Activated CD8-positive, alpha-beta T cell treated with anti-CD3 and anti-CD28 coated beads, Interleukin-2, amount 10 ng/mL, durations not matched to agents 7 days and 5 days (primary cell): ENCODE measurements around the gene SLC41A2. TPM values are rescaled to one million over a fixed set of nuclear protein-coding genes. Genes with fewer than 3 reads are reported as not detected.
"Not testable (repeated sequence)": the region's sequence is repeated elsewhere in the genome, so short reads cannot be mapped to it uniquely, and the experiment has no call there.

Source experiments
- ATAC-seq: fragments of 150-1000 bp; cut with Tn5 transposase; one replicate; pipeline ENCODE4 v1.10.0; 2021; ENCODE audit warnings: moderate library complexity
- CTCF ChIA-PET: fragments of 350-600 bp; sonication (Branson Sonifier 250); formaldehyde crosslinking; loops from one replicate; lab custom pipeline; 2021; ENCODE audit warnings: antibody characterized with exemption; lab: Charles Lee
- POLR2A ChIA-PET: fragments of 350-600 bp; sonication (Branson Sonifier 250); formaldehyde crosslinking; loops from one replicate; lab custom pipeline; 2021; ENCODE audit warnings: antibody characterized with exemption; lab: Charles Lee
- DNase-seq: peaks from one replicate; pipeline ENCODE4 v3.0.0-alpha.2; 2020
- H3K27ac Mint-ChIP-seq: one replicate; pipeline ENCODE4 v1.8.0; 2021; ENCODE audit warnings: mild to moderate bottlenecking, mixed read lengths
- H3K27me3 Mint-ChIP-seq: one replicate; pipeline ENCODE4 v1.8.0; 2021; ENCODE audit warnings: low read depth, mixed read lengths
- H3K36me3 Mint-ChIP-seq: one replicate; pipeline ENCODE4 v1.8.0; 2021; ENCODE audit warnings: low read depth, mixed read lengths
- H3K4me1 Mint-ChIP-seq: one replicate; pipeline ENCODE4 v1.8.0; 2021; ENCODE audit warnings: low read depth, mixed read lengths
- H3K4me3 Mint-ChIP-seq: one replicate; pipeline ENCODE4 v1.8.0; 2021; ENCODE audit warnings: mild to moderate bottlenecking, mixed read lengths
- H3K9me3 Mint-ChIP-seq: one replicate; pipeline ENCODE4 v1.8.0; 2022; ENCODE audit warnings: mixed read lengths; ENCODE audit not compliant: insufficient read depth
- total RNA-seq, 2 experiments: library from RNA; stranded (reverse); gene quantifications; one replicate each; pipeline ENCODE4 v1.2.3, GENCODE V29; 2021

The SLC41A2 gene
- total RNA-seq, 2 experiments from 2014 or later = 2.0 to 2.9 TPM

DNA sequence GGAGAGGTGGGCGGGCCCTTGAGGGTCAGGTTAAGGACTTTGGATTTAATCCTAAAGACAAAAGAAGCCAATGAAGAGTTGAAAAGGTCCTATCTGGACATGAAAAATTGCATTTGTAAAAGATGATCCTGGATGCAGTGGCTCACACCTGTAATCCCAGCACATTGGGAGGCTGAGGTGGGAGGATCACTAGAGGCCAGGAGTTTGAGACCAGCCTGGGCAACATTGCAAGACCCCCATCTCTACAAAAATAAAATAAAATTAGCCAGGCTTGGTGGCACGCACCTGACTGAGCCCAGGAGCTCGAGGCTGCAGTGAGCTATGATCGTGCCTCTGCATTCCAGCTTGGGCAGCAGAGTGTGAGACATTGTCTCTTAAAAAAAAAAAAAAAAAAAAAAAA, 2.4 kb upstream of the SLC41A2 start:
- peaks cover 57% of the 10 kb centered on the region for H3K27me3 Mint-ChIP-seq
- CTCF ChIA-PET = interaction anchor here (0.6 to 3.7 kb wide), 2 partner anchors 579 to 1324 kb away, joined by 3 to 15 read pairs; no protein-coding TSS in a partner anchor
- POLR2A ChIA-PET = interaction anchor here (1.0 kb wide), 1 partner anchor 8 kb away, joined by 3 read pairs; no protein-coding TSS in a partner anchor

DNA sequence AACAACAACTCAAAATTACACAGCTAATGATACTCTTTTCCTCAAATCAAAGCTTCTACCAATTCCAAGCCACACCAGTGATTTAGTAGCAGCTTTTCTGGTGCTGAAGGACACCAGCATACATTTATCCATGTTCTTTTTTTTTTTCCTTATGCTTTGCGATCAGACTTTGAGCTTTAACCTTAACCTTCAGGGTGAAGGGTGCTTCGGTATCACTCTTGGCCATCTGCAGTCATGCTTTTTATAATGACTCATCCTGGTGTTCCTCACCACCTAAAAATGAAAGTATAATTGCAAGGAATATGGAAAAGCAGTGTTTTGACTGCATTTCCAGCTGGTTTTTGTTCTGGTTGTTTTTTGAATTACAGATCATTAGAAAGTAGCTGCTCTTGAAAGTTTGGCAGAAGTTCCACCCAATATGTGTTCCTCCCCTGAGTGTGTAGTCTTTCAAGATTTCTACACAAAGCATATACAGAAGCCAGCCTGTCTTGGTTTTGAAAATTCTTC, 1.3 kb upstream of the SLC41A2 start:
- Mint-ChIP-seq H3K27me3 (peaks cover 52% of the 10 kb centered on the region), H3K4me3 (peak overlapping the region; percentile 88), H3K9me3 (no peaks in the 10 kb centered on the region), H3K27ac (no peak overlapping the region), H3K4me1 (peaks cover 19% of the 10 kb centered on the region), H3K36me3 (no peaks in the 10 kb centered on the region)
- DNase-seq = no peak
- no peak for ATAC-seq
- CTCF ChIA-PET = interaction anchor here (0.8 to 3.7 kb wide), 17 partner anchors 8 to 578 kb away, joined by 3 to 20 read pairs (median 3); partner anchors contain the start of genes CHST11 and NOPCHAP1
- POLR2A ChIA-PET = no interaction called here

More for the DNA sequence above, 2.4 kb upstream of the SLC41A2 start:
- Mint-ChIP-seq H3K9me3 (no peaks in the 10 kb centered on the region), H3K4me1 (peaks cover 19% of the 10 kb centered on the region), H3K36me3 (no peaks in the 10 kb centered on the region), H3K4me3 (no peak overlapping the region), H3K27ac (no peak overlapping the region)
- ATAC-seq (no peak), DNase-seq (no peak)

DNA sequence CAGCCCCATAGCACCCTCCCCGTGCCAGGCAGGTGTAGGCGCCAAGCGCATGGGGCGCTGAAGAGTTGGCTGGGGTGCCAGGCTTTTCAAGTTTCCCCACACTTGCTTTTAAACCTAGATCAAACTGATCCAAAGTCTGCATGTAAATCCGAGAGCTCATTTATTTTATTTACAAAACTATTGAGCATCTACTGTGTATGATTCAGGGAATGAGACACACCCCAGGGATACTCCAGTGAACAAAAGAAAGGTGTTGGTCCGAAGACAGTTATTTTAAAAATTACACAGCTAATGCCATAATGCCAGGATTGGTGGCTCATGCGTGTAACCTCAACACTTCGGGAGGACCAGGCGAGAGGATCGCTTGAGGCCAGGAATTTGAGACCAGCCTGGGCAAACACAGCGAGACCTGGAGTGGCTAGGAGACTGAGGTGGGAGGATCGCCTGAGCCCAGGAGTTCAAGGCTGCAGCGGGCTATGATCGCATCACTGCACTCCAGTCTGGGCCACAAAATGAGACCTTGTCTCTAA, 780 bp upstream of the SLC41A2 start:
- H3K36me3 Mint-ChIP-seq = no peaks in the 10 kb centered on the region
- peak overlapping the region; percentile 88 for H3K4me3 Mint-ChIP-seq
- H3K9me3 Mint-ChIP-seq = no peaks in the 10 kb centered on the region
- H3K27me3 Mint-ChIP-seq = peaks cover 53% of the 10 kb centered on the region
- ATAC-seq (no peak), DNase-seq (no peak)
- H3K27ac Mint-ChIP-seq = peak overlapping the region; percentile 75
- POLR2A ChIA-PET = no interaction called here
- peaks cover 19% of the 10 kb centered on the region for H3K4me1 Mint-ChIP-seq
- CTCF ChIA-PET = interaction anchor here (0.8 to 3.7 kb wide), 19 partner anchors 8 to 577 kb away, joined by 3 to 20 read pairs (median 3); partner anchors contain the start of genes CHST11 and NOPCHAP1

- no peaks in the 10 kb centered on the region for H3K36me3 Mint-ChIP-seq
- DNase-seq (peak; percentile 37), ATAC-seq (peak; percentile 40)
- ChIA-PET CTCF (interaction anchor here (0.6 to 3.7 kb wide), 6 partner anchors 11 to 576 kb away, joined by 3 to 20 read pairs (median 3); no protein-coding TSS in a partner anchor), POLR2A (interaction anchor here (0.5 kb wide), 1 partner anchor 669 kb away, joined by 3 read pairs; no protein-coding TSS in a partner anchor)
- H3K4me1 Mint-ChIP-seq = peaks cover 19% of the 10 kb centered on the region
- peak overlapping the region; percentile 74 for H3K4me3 Mint-ChIP-seq
- H3K27me3 Mint-ChIP-seq = peaks cover 48% of the 10 kb centered on the region
- H3K27ac Mint-ChIP-seq = no peak overlapping the region
- H3K9me3 Mint-ChIP-seq = no peaks in the 10 kb centered on the region
Observed at GRCh38 chr12:104957719-104958000, 430 bp downstream of the SLC41A2 start.

DNA sequence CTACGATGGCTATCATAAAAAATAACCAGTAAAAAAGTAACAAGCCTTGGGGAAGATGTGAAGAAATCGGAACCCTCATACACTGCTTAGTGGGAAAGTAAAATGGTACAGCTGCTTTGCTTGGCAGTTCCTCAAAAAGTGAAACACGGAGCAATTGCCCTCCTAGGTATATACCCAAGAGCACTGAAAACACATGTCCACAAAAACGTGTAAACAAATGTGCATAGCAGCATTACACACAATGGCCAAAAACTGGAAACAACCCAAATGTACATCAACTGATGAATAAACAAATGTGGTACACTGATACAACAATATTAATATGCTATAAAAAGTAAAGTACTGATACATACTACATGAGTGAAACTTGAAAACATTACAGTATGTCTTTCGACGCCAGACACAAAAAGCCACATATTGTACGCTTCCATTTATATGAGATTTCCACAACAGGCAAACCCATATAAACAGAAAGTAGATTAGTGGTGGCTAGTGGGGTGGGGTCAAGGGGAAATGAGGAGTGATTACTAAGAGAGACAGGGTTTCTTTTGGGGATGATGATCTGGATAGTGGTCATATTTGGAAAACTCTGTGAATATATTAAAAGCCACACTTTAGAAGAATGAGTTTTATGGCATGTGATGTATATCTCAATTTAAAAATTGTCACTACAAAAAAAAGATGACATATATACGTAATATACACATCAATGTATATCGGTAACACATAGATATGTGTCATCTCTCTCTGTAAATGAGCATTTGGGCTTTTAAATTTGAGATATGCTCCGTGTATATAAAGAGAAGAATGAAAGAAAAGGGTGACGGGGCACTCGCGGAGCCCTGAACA, 996 bp downstream of the SLC41A2 start:
- ChIA-PET POLR2A (interaction anchor here (0.5 kb wide), 1 partner anchor 669 kb away, joined by 3 read pairs; no protein-coding TSS in a partner anchor), CTCF (interaction anchor here (0.6 to 3.7 kb wide), 5 partner anchors 18 to 575 kb away, joined by 3 to 20 read pairs (median 3); no protein-coding TSS in a partner anchor)
- Mint-ChIP-seq H3K27me3 (peaks cover 47% of the 10 kb centered on the region), H3K27ac (no peak overlapping the region), H3K9me3 (no peaks in the 10 kb centered on the region), H3K36me3 (no peaks in the 10 kb centered on the region), H3K4me3 (peak overlapping the region; percentile 74), H3K4me1 (peaks cover 19% of the 10 kb centered on the region)
- no peak for DNase-seq
- no peak for ATAC-seq

GRCh38 chr12:104955703-104956102, 2.4 kb downstream of the SLC41A2 start:
- POLR2A ChIA-PET = no interaction called here
- H3K27me3 Mint-ChIP-seq = peaks cover 42% of the 10 kb centered on the region
- H3K36me3 Mint-ChIP-seq = no peaks in the 10 kb centered on the region
- CTCF ChIA-PET = interaction anchor here (1.0 to 1.5 kb wide), 2 partner anchors 98 to 574 kb away, joined by 3 to 4 read pairs; no protein-coding TSS in a partner anchor
- H3K4me3 Mint-ChIP-seq = no peak overlapping the region
- ATAC-seq (no peak), DNase-seq (no peak)
- no peak overlapping the region for H3K27ac Mint-ChIP-seq
- H3K9me3 Mint-ChIP-seq = no peaks in the 10 kb centered on the region
- H3K4me1 Mint-ChIP-seq = peaks cover 19% of the 10 kb centered on the region

- H3K27me3 Mint-ChIP-seq = peaks cover 32% of the 10 kb centered on the region
- no peak for DNase-seq
- CTCF ChIA-PET = no interaction called here
- POLR2A ChIA-PET = no interaction called here
- no peak overlapping the region for H3K27ac Mint-ChIP-seq
- peaks cover 6% of the 10 kb centered on the region for H3K4me1 Mint-ChIP-seq
- no peak overlapping the region for H3K4me3 Mint-ChIP-seq
- H3K36me3 Mint-ChIP-seq = no peaks in the 10 kb centered on the region
- H3K9me3 Mint-ChIP-seq = no peaks in the 10 kb centered on the region
- no peak for ATAC-seq
Observed at GRCh38 chr12:104953323-104953722, 4.8 kb downstream of the SLC41A2 start.

GRCh38 chr12:104952816-104953215, 5.3 kb downstream of the SLC41A2 start:
- Mint-ChIP-seq H3K4me3 (no peak overlapping the region), H3K4me1 (peaks cover 6% of the 10 kb centered on the region), H3K27me3 (peaks cover 32% of the 10 kb centered on the region), H3K9me3 (no peaks in the 10 kb centered on the region), H3K36me3 (no peaks in the 10 kb centered on the region), H3K27ac (no peak overlapping the region)
- ChIA-PET CTCF (no interaction called here), POLR2A (no interaction called here)
- DNase-seq (no peak), ATAC-seq (no peak)

- Mint-ChIP-seq H3K27me3 (peaks cover 28% of the 10 kb centered on the region), H3K27ac (no peak overlapping the region), H3K36me3 (no peaks in the 10 kb centered on the region), H3K4me3 (no peak overlapping the region), H3K4me1 (no peaks in the 10 kb centered on the region), H3K9me3 (no peaks in the 10 kb centered on the region)
- POLR2A ChIA-PET = no interaction called here
- DNase-seq (no peak), ATAC-seq (no peak)
- CTCF ChIA-PET = no interaction called here
Observed at GRCh38 chr12:104951759-104952509, 6.2 kb downstream of the SLC41A2 start.

DNA sequence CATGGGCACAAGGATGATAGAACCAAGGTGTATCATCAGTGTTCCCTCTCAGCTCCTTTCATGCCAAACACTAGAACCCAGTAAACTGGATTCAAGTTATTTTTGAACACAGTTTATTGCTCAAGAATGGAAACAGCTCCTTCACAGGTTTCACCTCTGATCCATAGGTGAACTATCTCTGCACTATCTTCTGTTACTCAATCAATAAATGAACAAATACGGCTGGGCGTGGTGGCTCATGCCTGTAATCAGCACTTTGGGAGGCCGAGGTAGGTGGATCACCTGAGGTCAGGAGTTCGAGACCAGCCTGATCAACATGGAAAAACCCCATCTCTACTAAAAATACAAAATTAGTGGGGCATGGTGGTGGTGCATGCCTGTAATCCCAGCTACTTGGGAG, 9.4 kb downstream of the SLC41A2 start:
- DNase-seq, H3K9me3 Mint-ChIP-seq, ATAC-seq, POLR2A ChIA-PET, H3K4me1 Mint-ChIP-seq, H3K36me3 Mint-ChIP-seq, CTCF ChIA-PET, H3K27ac Mint-ChIP-seq, H3K4me3 Mint-ChIP-seq: not testable (repeated sequence)
- H3K27me3 Mint-ChIP-seq = peaks cover 22% of the 10 kb centered on the region

DNA sequence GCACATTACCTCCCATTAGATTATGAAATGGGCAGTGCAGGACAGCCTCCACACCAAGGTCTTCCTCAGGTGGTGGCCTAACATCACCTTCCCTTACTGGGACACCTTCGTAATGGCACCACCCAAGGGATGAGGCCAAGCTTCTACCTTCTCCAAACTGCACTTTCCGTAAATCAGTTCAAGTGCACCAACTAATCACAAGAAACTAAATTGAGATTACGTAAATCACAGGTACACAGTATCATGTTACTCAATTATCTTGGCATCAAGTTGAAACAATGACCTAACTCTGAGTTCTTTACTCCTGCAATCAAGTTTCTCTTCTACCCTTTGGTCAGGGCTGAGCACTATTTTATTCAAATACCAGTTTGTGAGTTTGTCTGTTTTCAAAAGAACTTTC, 13.8 kb downstream of the SLC41A2 start:
- ATAC-seq = no peak
- no peak for DNase-seq
- peaks cover 6% of the 10 kb centered on the region for H3K9me3 Mint-ChIP-seq

More for the DNA sequence above, 13.8 kb downstream of the SLC41A2 start:
- H3K4me3 Mint-ChIP-seq = no peak overlapping the region
- no peak overlapping the region for H3K27ac Mint-ChIP-seq
- no peaks in the 10 kb centered on the region for H3K36me3 Mint-ChIP-seq
- ChIA-PET CTCF (interaction anchor here (1.0 kb wide), 1 partner anchor 14 kb away, joined by 3 read pairs; the partner anchor contains the start of gene SLC41A2), POLR2A (no interaction called here)
- H3K27me3 Mint-ChIP-seq = peaks cover 12% of the 10 kb centered on the region
- no peaks in the 10 kb centered on the region for H3K4me1 Mint-ChIP-seq
